ENCODE data around the gene SBNO1.

DNA sequence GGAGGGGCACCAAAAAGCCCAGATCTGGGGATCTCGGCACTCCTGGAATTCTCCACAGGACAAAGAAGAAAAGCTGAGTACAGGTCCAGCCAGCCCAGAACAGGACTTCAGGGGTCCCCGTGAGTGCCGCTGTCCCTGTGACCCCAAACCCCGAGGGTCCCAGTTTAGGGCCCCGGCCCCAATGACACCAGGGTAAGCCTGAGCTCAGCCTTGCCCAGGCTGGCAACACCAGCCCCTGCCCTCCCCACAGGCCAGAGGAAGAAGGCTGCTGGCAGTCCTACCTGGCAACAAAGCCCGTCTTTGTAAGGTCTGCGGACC is 94.8 kb downstream of the SBNO1 start:
- TF ChIP-seq, protein P1, sequence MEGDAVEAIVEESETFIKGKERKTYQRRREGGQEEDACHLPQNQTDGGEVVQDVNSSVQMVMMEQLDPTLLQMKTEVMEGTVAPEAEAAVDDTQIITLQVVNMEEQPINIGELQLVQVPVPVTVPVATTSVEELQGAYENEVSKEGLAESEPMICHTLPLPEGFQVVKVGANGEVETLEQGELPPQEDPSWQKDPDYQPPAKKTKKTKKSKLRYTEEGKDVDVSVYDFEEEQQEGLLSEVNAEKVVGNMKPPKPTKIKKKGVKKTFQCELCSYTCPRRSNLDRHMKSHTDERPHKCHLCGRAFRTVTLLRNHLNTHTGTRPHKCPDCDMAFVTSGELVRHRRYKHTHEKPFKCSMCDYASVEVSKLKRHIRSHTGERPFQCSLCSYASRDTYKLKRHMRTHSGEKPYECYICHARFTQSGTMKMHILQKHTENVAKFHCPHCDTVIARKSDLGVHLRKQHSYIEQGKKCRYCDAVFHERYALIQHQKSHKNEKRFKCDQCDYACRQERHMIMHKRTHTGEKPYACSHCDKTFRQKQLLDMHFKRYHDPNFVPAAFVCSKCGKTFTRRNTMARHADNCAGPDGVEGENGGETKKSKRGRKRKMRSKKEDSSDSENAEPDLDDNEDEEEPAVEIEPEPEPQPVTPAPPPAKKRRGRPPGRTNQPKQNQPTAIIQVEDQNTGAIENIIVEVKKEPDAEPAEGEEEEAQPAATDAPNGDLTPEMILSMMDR (IDR thresholded peaks at IDR 0.05), result no peak
- no peak for TF ChIP-seq POLR2A (IDR thresholded peaks at IDR 0.05)
